Astrocyte (in vitro differentiated cells and primary cell): ENCODE data around the gene GPER1. TPM values are rescaled to one million over a fixed set of nuclear protein-coding genes. Genes with fewer than 3 reads are reported as not detected.
A peak's percentile ranks its signal among the peaks of the same experiment; 100 is the strongest.

ENCODE experiments used
- DNase-seq: peaks from one replicate; pipeline ENCODE4 v3.0.0-alpha.2; 2010; ENCODE audit warnings: low read depth
- FAIRE-seq: peaks from 2 replicates; lab custom pipeline; 2011; peaks lifted over from hg19 to GRCh38; lab: Jason Lieb, UNC
- H2AFZ ChIP-seq: 2 replicates; pipeline ENCODE4 v1.6.0; 2012; ENCODE audit warnings: low read depth, low read length, inconsistent platforms
- H3K27ac ChIP-seq: 2 replicates; pipeline ENCODE4 v1.5.1; 2011; ENCODE audit warnings: low read depth, low read length, inconsistent platforms
- H3K27me3 ChIP-seq: 2 replicates; pipeline ENCODE4 v1.6.0; 2011; ENCODE audit warnings: low read length, inconsistent platforms; ENCODE audit not compliant: insufficient read depth
- H3K36me3 ChIP-seq: 2 replicates; pipeline ENCODE4 v1.5.1; 2011; ENCODE audit warnings: low read length, inconsistent platforms; ENCODE audit not compliant: insufficient read depth
- H3K4me1 ChIP-seq: 2 replicates; pipeline ENCODE4 v1.5.1; 2011; ENCODE audit warnings: low read length, inconsistent platforms; ENCODE audit not compliant: insufficient read depth
- H3K4me2 ChIP-seq: 2 replicates; pipeline ENCODE4 v1.6.0; 2012; ENCODE audit warnings: low read length, inconsistent platforms
- H3K4me3 ChIP-seq: 2 replicates; pipeline ENCODE4 v1.5.1; 2011; ENCODE audit warnings: low read depth, mild to moderate bottlenecking, low read length, inconsistent platforms; ENCODE audit not compliant: insufficient read depth
- H3K79me2 ChIP-seq: 2 replicates; pipeline ENCODE4 v1.6.0; 2012; ENCODE audit warnings: mild to moderate bottlenecking, low read length, inconsistent platforms; ENCODE audit not compliant: insufficient read depth
- H3K9ac ChIP-seq: 2 replicates; pipeline ENCODE4 v1.6.0; 2012; ENCODE audit warnings: mild to moderate bottlenecking, low read length, inconsistent platforms
- H3K9me3 ChIP-seq: 2 replicates; pipeline ENCODE4 v1.5.1; 2012; ENCODE audit warnings: low read depth, mild to moderate bottlenecking, low read length, inconsistent platforms; ENCODE audit not compliant: insufficient read depth
- H4K20me1 ChIP-seq: 2 replicates; pipeline ENCODE4 v1.6.0; 2012; ENCODE audit warnings: low read length, inconsistent platforms; ENCODE audit not compliant: insufficient read depth
- H3K27ac Mint-ChIP-seq: one replicate; pipeline ENCODE4 v1.8.0; 2021; ENCODE audit warnings: mild to moderate bottlenecking, mixed read lengths; ENCODE audit not compliant: unreplicated experiment
- H3K27me3 Mint-ChIP-seq: one replicate; pipeline ENCODE4 v1.8.0; 2021; ENCODE audit warnings: low read depth, mixed read lengths; ENCODE audit not compliant: unreplicated experiment
- H3K36me3 Mint-ChIP-seq: one replicate; pipeline ENCODE4 v1.8.0; 2021; ENCODE audit warnings: low read depth, mixed read lengths; ENCODE audit not compliant: unreplicated experiment
- H3K4me1 Mint-ChIP-seq: one replicate; pipeline ENCODE4 v1.8.0; 2021; ENCODE audit warnings: low read depth, mixed read lengths; ENCODE audit not compliant: unreplicated experiment
- H3K4me3 Mint-ChIP-seq: one replicate; pipeline ENCODE4 v1.8.0; 2021; ENCODE audit warnings: mild to moderate bottlenecking, moderate library complexity, mixed read lengths; ENCODE audit not compliant: unreplicated experiment
- H3K9me3 Mint-ChIP-seq: one replicate; pipeline ENCODE4 v1.8.0; 2021; ENCODE audit warnings: mild to moderate bottlenecking, mixed read lengths; ENCODE audit not compliant: unreplicated experiment
- CTCF ChIP-seq: IDR thresholded peaks from 2 replicates; pipeline ENCODE4 v1.5.1; 2011; ENCODE audit warnings: low read depth, mild to moderate bottlenecking, inconsistent platforms, low read length, moderate library complexity; ENCODE audit not compliant: insufficient read depth
- EZH2 ChIP-seq: IDR thresholded peaks from 2 replicates; pipeline ENCODE4 v1.6.1; 2012; ENCODE audit warnings: mild to moderate bottlenecking, low read length, inconsistent platforms; ENCODE audit not compliant: insufficient read depth
- total RNA-seq: library from RNA; stranded (reverse); gene quantifications from 2 replicates; pipeline ENCODE4 v1.2.1, GENCODE V29; 2021

The GPER1 gene
- total RNA-seq, 1 donor from 2014 or later: 17.4 TPM

DNA sequence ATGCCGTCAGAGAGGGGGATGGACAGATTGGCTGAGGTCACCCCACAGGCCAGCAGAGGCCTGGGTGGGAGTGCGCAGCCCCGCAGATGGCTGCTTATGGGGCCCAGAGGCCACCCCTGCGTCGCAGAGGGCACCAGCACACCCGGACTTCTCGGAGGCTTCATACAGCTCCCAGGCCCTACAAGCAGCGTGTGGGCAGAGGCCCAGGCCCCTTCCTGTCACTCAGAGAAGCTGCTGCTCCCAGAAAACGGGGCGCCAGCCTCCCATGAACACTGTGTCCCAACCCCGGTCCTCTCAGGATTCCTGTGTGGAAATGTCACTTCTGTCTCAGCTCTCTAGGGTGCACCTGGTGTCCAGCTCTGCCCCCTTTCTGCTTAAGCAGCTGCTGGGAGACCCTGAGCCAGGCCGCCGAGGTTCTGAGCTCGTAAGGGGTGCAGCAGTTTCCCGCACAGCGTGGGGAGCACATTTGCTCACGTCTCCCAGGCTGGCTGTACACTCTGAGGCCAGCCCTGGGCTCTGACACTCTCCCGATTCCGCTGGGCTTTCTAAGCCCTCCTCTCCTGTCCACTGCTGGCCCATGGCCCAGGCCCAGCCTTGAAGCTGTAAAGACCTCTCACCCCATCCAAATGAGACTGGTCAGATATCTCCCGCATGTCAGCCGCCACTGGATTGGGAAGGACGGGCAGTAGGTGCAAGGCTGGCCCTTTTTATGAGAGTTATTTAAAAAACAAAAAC is 36.8 kb upstream of the GPER1 start:
- Histone ChIP-seq H3K79me2 (no peaks in the 10 kb centered on the region), H3K4me3 (no peak overlapping the region), H2AFZ (no peak overlapping the region), H4K20me1 (peaks cover 70% of the 10 kb centered on the region), H3K4me2 (no peak overlapping the region), H3K9me3 (no peaks in the 10 kb centered on the region), H3K4me1 (no peaks in the 10 kb centered on the region), H3K9ac (no peak overlapping the region), H3K36me3 (no peaks in the 10 kb centered on the region), H3K27me3 (no peaks in the 10 kb centered on the region), H3K27ac (no peak overlapping the region)
- no peaks in the 10 kb centered on the region for H3K9me3 Mint-ChIP-seq
- H3K4me3 Mint-ChIP-seq: no peak overlapping the region
- H3K27me3 Mint-ChIP-seq: peaks cover 2% of the 10 kb centered on the region
- no peak for TF ChIP-seq CTCF
- no peak for TF ChIP-seq EZH2
- H3K36me3 Mint-ChIP-seq: peaks cover 5% of the 10 kb centered on the region
- peaks cover 3% of the 10 kb centered on the region for H3K4me1 Mint-ChIP-seq
- FAIRE-seq: no peak
- H3K27ac Mint-ChIP-seq: peak overlapping the region; percentile 80
- DNase-seq: no peak

- FAIRE-seq: no peak
- peaks cover 59% of the 10 kb centered on the region for H4K20me1 ChIP-seq
Observed at GRCh38 chr7:1052031-1052818, 35.7 kb upstream of the GPER1 start.

More at GRCh38 chr7:1052031-1052818, 35.7 kb upstream of the GPER1 start:
- no peak overlapping the region for H3K4me3 ChIP-seq
- no peaks in the 10 kb centered on the region for H3K36me3 ChIP-seq
- peaks cover 3% of the 10 kb centered on the region for H3K36me3 Mint-ChIP-seq
- H3K27ac ChIP-seq: no peak overlapping the region
- H3K4me2 ChIP-seq: no peak overlapping the region
- no peaks in the 10 kb centered on the region for H3K9me3 Mint-ChIP-seq
- no peaks in the 10 kb centered on the region for H3K27me3 ChIP-seq
- H3K4me3 Mint-ChIP-seq: no peak overlapping the region
- H3K27me3 Mint-ChIP-seq: peaks cover 2% of the 10 kb centered on the region
- no peak overlapping the region for H3K27ac Mint-ChIP-seq
- no peaks in the 10 kb centered on the region for H3K79me2 ChIP-seq
- H3K4me1 Mint-ChIP-seq: peaks cover 3% of the 10 kb centered on the region
- no peaks in the 10 kb centered on the region for H3K4me1 ChIP-seq
- H3K9me3 ChIP-seq: no peaks in the 10 kb centered on the region
- no peak for DNase-seq
- H3K9ac ChIP-seq: no peak overlapping the region
- TF ChIP-seq CTCF (no peak), EZH2 (no peak)
- no peak overlapping the region for H2AFZ ChIP-seq
